Choroid plexus epithelial cell (primary cell): ENCODE results near the gene KANTR.

Experiments
- DNase-seq: peaks from one replicate; pipeline ENCODE4 v3.0.0-alpha.2; 2010; ENCODE audit warnings: low read depth
- H3K4me3 ChIP-seq: 2 replicates; pipeline ENCODE4 v1.5.1; 2011; ENCODE audit warnings: low read depth, mild to moderate bottlenecking, control low read depth, low read length, moderate library complexity
- TF ChIP-seq, protein P1 (sequence below): conservative IDR thresholded peaks from 2 replicates; pipeline ENCODE4 v1.5.1; 2011; ENCODE audit warnings: low read depth, mild to moderate bottlenecking, control low read depth, inconsistent platforms, low read length, moderate library complexity

Gene KANTR

GRCh38 chrX:53073115-53073586 is 20.8 kb upstream of the KANTR start:
- TF ChIP-seq, protein P1, sequence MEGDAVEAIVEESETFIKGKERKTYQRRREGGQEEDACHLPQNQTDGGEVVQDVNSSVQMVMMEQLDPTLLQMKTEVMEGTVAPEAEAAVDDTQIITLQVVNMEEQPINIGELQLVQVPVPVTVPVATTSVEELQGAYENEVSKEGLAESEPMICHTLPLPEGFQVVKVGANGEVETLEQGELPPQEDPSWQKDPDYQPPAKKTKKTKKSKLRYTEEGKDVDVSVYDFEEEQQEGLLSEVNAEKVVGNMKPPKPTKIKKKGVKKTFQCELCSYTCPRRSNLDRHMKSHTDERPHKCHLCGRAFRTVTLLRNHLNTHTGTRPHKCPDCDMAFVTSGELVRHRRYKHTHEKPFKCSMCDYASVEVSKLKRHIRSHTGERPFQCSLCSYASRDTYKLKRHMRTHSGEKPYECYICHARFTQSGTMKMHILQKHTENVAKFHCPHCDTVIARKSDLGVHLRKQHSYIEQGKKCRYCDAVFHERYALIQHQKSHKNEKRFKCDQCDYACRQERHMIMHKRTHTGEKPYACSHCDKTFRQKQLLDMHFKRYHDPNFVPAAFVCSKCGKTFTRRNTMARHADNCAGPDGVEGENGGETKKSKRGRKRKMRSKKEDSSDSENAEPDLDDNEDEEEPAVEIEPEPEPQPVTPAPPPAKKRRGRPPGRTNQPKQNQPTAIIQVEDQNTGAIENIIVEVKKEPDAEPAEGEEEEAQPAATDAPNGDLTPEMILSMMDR: no peak

DNA sequence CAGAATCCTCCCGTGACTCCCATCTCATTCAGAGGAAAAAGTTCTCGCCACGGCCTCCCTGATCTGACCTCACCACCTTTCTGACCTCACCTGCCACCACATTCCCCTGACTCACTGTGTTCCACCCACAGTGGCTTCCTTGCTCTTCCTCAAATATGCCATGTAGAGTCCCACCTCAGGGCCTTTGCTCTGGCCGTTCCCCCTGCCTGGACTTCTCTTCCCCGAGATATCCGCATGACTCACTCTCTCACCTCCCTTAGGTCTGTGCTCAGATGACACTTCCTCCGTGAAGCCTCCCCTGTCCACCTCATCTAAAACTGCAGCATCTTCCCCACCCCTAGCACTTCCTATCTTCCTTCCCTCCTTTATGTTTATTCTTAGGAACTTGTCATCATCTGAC is 18.9 kb upstream of the KANTR start:
- no peak overlapping the region for H3K4me3 ChIP-seq
- TF ChIP-seq, protein P1: no peak
- DNase-seq: no peak

More at GRCh38 chrX:53073115-53073586, 20.8 kb upstream of the KANTR start:
- DNase-seq: no peak
- H3K4me3 ChIP-seq: no peak overlapping the region

DNA sequence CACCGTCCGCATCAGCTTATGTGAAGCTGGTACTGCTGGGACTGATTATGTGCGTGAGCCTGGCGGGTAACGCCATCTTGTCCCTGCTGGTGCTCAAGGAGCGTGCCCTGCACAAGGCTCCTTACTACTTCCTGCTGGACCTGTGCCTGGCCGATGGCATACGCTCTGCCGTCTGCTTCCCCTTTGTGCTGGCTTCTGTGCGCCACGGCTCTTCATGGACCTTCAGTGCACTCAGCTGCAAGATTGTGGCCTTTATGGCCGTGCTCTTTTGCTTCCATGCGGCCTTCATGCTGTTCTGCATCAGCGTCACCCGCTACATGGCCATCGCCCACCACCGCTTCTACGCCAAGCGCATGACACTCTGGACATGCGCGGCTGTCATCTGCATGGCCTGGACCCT is 17.3 kb upstream of the KANTR start:
- TF ChIP-seq, protein P1: no peak
- H3K4me3 ChIP-seq: no peak overlapping the region
- no peak for DNase-seq

GRCh38 chrX:53077207-53078197 is 16.4 kb upstream of the KANTR start:
- DNase-seq: no peak
- no peak overlapping the region for H3K4me3 ChIP-seq
- TF ChIP-seq, protein P1: no peak

DNA sequence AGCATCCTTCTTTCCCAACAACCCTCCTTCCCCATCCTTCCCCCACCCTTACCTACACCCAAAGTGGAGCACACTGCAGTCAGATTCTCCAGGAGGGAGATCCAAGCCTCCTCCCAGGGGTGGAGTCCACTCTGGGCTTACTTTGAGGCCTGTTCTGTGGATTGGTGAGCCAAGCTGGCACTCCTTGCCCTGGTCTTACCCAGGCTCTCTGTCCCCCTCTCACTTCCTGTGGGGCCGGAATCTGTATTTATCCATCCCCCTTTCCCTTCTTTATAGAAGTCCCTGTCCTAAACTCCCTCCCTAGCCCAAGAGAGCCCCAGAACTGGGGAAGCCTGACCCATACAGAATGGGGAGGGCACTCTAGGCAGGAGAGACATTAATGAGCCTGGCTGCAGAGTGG is 15.0 kb upstream of the KANTR start:
- DNase-seq: no peak
- no peak overlapping the region for H3K4me3 ChIP-seq
- TF ChIP-seq, protein P1: no peak

- TF ChIP-seq, protein P1: no peak
- H3K4me3 ChIP-seq: peak overlapping the region; percentile 27
Measured at GRCh38 chrX:53080628-53081580, 13.0 kb upstream of the KANTR start.

More at GRCh38 chrX:53080628-53081580, 13.0 kb upstream of the KANTR start:
- no peak for DNase-seq
